Measurements from ENCODE around the gene SPDYE11.
A peak's percentile ranks its signal among the peaks of the same experiment; 100 is the strongest.
"Not testable (repeated sequence)": the region's sequence is repeated elsewhere in the genome, so short reads cannot be mapped to it uniquely, and the experiment has no call there.

SPDYE11 gene, protein sequence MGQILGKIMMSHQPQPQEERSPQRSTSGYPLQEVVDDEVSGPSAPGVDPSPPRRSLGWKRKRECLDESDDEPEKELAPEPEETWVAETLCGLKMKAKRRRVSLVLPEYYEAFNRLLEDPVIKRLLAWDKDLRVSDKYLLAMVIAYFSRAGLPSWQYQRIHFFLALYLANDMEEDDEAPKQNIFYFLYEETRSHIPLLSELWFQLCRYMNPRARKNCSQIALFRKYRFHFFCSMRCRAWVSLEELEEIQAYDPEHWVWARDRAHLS

DNA sequence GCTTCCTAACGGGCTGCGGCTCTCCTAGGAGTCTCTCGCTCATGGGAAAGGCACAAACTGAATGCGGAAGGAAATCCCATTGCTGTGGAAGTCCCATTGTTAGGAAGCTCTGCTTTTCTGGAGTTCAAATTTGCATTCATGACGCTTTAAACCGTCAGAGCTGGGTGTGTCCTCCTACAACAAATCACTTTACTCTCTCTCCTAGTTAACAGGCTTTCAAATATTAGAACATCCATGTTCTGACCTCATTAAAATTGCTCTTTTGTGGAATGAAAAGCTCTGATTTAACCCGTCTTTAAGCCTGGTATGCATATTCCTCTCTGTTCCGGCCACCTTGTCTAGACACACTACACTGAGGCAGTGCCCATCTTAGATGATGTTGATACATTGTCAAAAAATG, at the start of gene SPDYE11:
Gene SPDYE11 (minus strand): TSS at position 101 of the 400 bp plus-strand sequence. CDS start 1,800 bp downstream, outside the sequence.
- H3K4me3 ChIP-seq (ENCODE audit: low read depth in 1 of 2, low read length in 2 of 2), result not testable (repeated sequence)

DNA sequence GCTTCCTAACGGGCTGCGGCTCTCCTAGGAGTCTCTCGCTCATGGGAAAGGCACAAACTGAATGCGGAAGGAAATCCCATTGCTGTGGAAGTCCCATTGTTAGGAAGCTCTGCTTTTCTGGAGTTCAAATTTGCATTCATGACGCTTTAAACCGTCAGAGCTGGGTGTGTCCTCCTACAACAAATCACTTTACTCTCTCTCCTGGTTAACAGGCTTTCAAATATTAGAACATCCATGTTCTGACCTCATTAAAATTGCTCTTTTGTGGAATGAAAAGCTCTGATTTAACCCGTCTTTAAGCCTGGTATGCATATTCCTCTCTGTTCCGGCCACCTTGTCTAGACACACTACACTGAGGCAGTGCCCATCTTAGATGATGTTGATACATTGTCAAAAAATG, 28.2 kb upstream of the SPDYE11 start, which contains the start of gene SPDYE9:
Gene SPDYE9 (minus strand): TSS at position 101 of the 400 bp plus-strand sequence. CDS start 1,800 bp downstream, outside the sequence.
- H3K4me1 ChIP-seq (ENCODE audit: control insufficient read depth in 1 of 2, insufficient read depth in 2 of 2, low read length in 2 of 2); H3K36me3 ChIP-seq (ENCODE audit: control insufficient read depth in 1 of 2, insufficient read depth in 2 of 2, low read length in 2 of 2); H3K27me3 ChIP-seq (ENCODE audit: low read depth, low read length); H3K9me3 ChIP-seq (ENCODE audit: control insufficient read depth in 1 of 2, low read length in 2 of 2); H3K27ac ChIP-seq (ENCODE audit: low read length); H3K4me3 ChIP-seq (ENCODE audit: low read depth in 1 of 2, low read length in 2 of 2): not testable (repeated sequence)

More for the DNA sequence above, at the start of gene SPDYE11:
- not testable (repeated sequence) for H3K27ac ChIP-seq (ENCODE audit: low read length); H3K27me3 ChIP-seq (ENCODE audit: low read depth, low read length); H3K36me3 ChIP-seq (ENCODE audit: control insufficient read depth in 1 of 2, insufficient read depth in 2 of 2, low read length in 2 of 2); H3K4me1 ChIP-seq (ENCODE audit: control insufficient read depth in 1 of 2, insufficient read depth in 2 of 2, low read length in 2 of 2); H3K9me3 ChIP-seq (ENCODE audit: control insufficient read depth in 1 of 2, low read length in 2 of 2)

DNA sequence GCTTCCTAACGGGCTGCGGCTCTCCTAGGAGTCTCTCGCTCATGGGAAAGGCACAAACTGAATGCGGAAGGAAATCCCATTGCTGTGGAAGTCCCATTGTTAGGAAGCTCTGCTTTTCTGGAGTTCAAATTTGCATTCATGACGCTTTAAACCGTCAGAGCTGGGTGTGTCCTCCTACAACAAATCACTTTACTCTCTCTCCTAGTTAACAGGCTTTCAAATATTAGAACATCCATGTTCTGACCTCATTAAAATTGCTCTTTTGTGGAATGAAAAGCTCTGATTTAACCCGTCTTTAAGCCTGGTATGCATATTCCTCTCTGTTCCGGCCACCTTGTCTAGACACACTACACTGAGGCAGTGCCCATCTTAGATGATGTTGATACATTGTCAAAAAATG, 28.0 kb downstream of the SPDYE11 start, which contains the start of gene SPDYE8:
Gene SPDYE8 (minus strand): TSS at position 101 of the 400 bp plus-strand sequence. CDS start 1,800 bp downstream, outside the sequence.
- H3K36me3 ChIP-seq (ENCODE audit: control insufficient read depth in 1 of 2, insufficient read depth in 2 of 2, low read length in 2 of 2); H3K27ac ChIP-seq (ENCODE audit: low read length); H3K4me3 ChIP-seq (ENCODE audit: low read depth in 1 of 2, low read length in 2 of 2); H3K4me1 ChIP-seq (ENCODE audit: control insufficient read depth in 1 of 2, insufficient read depth in 2 of 2, low read length in 2 of 2); H3K9me3 ChIP-seq (ENCODE audit: control insufficient read depth in 1 of 2, low read length in 2 of 2); H3K27me3 ChIP-seq (ENCODE audit: low read depth, low read length): not testable (repeated sequence)

DNA sequence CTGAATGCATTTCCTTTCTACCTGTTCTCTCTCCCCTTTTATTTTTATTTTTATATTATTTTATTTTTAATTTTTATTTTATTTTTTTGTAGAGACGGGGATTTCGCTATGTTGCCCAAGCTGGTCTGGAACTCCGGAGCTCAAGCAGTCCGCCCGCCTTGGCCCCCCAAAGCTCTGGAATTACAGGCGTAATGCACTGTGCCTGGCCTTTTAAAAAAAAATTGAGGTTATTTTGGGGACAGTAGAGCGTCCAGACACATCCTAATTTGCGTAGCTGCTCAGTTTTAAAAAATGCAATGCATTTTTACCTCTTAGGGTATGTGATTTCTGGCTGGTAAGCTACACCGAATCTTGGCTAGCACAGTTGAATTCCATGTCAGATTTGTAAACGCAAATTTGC, 51.2 kb downstream of the SPDYE11 start:
- not testable (repeated sequence) for H3K36me3 ChIP-seq (ENCODE audit: control insufficient read depth in 1 of 2, insufficient read depth in 2 of 2, low read length in 2 of 2); H3K27me3 ChIP-seq (ENCODE audit: low read depth, low read length); H3K27ac ChIP-seq (ENCODE audit: low read length); H3K4me3 ChIP-seq (ENCODE audit: low read depth in 1 of 2, low read length in 2 of 2); H3K4me1 ChIP-seq (ENCODE audit: control insufficient read depth in 1 of 2, insufficient read depth in 2 of 2, low read length in 2 of 2); H3K9me3 ChIP-seq (ENCODE audit: control insufficient read depth in 1 of 2, low read length in 2 of 2)

DNA sequence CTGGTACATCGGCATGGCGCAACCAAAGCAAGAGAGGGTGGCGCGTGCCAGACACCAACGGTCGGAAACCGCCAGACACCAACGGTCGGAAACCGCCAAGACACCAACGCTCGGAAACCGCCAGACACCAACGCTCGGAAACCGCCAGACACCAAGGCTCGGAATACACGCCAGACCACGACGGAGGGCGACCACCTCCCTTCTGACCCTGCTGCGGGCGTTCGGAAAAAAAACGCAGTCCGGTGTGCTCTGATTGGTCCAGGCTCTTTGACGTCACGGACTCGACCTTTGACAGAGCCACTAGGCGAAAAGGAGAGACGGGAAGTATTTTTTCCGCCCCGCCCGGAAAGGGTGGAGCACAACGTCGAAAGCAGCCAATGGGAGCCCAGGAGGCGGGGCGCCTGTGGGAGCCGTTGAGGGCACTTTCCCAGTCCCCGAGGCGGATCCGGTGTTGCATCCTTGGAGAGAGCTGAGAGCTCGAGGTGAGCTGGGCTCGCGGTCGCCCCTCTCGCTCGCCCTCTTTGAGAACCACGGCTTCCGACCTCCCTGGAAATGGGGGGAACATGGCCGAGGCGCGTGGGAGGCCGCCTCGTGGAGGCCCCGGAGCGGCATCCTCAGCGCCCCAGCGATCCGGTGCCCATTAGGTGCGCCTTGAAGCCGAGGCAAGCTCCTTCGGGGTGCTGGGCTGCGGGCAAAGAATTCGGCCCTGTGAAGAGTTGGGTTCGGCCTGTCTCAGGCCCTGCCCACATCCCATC, 51.8 kb downstream of the SPDYE11 start:
- H3K36me3 ChIP-seq (ENCODE audit: control insufficient read depth in 1 of 2, insufficient read depth in 2 of 2, low read length in 2 of 2); H3K27ac ChIP-seq (ENCODE audit: low read length); H3K4me1 ChIP-seq (ENCODE audit: control insufficient read depth in 1 of 2, insufficient read depth in 2 of 2, low read length in 2 of 2); H3K9me3 ChIP-seq (ENCODE audit: control insufficient read depth in 1 of 2, low read length in 2 of 2); H3K27me3 ChIP-seq (ENCODE audit: low read depth, low read length): not testable (repeated sequence)
- peak overlapping the region in 1 of 2 donors; percentile 63 for H3K4me3 ChIP-seq (ENCODE audit: low read depth in 1 of 2, low read length in 2 of 2)

DNA sequence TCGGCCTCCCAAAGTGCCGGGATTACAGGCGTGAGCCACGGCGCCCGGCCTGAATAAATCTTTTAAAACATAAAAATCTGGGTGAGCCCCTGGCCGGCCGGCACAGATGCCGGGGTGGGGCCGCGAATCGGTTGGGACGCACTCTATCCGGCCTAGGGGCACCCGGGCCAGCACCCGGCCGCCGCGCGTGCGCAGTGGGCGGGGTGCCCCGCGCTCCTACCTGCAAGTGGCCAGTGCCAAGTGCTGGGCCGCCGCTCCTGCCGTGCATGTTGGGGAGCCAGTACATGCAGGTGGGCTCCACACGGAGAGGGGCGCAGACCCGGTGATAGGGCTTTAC, 52.4 kb downstream of the SPDYE11 start:
- H3K36me3 ChIP-seq (ENCODE audit: control insufficient read depth in 1 of 2, insufficient read depth in 2 of 2, low read length in 2 of 2); H3K9me3 ChIP-seq (ENCODE audit: control insufficient read depth in 1 of 2, low read length in 2 of 2); H3K27me3 ChIP-seq (ENCODE audit: low read depth, low read length); H3K4me1 ChIP-seq (ENCODE audit: control insufficient read depth in 1 of 2, insufficient read depth in 2 of 2, low read length in 2 of 2); H3K27ac ChIP-seq (ENCODE audit: low read length): not testable (repeated sequence)
- peak overlapping the region in 1 of 2 donors; percentile 63 for H3K4me3 ChIP-seq (ENCODE audit: low read depth in 1 of 2, low read length in 2 of 2)

DNA sequence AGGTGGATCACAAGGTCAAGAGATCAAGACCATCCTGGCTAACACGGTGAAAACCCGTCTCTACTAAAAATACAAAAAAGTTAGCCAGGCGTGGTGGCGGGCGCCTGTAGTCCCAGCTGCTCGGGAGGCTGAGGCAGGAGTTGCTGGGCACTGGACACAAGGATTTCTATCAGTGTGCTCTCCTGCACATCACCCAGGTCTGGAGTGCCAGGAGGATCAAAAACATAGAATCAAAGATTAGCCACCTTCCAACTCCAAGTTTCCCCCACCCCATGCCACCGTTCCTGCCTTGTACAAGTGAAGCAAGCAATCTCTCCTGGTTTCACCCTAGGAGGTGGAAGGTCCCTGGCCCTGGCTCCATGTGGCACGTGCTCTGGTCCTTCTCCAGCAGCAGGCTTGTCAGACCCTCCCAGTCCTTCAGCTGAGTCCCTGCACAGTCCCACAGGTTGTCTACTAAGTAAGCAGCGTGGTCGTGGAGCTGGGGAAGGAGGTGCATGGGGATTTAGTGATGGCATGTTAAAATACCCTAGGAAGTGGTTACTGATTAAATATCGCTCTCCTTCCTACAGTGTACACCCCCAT, 59.7 kb downstream of the SPDYE11 start:
- not testable (repeated sequence) for H3K36me3 ChIP-seq (ENCODE audit: control insufficient read depth in 1 of 2, insufficient read depth in 2 of 2, low read length in 2 of 2); H3K9me3 ChIP-seq (ENCODE audit: control insufficient read depth in 1 of 2, low read length in 2 of 2); H3K4me1 ChIP-seq (ENCODE audit: control insufficient read depth in 1 of 2, insufficient read depth in 2 of 2, low read length in 2 of 2); H3K27ac ChIP-seq (ENCODE audit: low read length); H3K27me3 ChIP-seq (ENCODE audit: low read depth, low read length); H3K4me3 ChIP-seq (ENCODE audit: low read depth in 1 of 2, low read length in 2 of 2)
